ENCODE data around the gene MMP7.

DNA sequence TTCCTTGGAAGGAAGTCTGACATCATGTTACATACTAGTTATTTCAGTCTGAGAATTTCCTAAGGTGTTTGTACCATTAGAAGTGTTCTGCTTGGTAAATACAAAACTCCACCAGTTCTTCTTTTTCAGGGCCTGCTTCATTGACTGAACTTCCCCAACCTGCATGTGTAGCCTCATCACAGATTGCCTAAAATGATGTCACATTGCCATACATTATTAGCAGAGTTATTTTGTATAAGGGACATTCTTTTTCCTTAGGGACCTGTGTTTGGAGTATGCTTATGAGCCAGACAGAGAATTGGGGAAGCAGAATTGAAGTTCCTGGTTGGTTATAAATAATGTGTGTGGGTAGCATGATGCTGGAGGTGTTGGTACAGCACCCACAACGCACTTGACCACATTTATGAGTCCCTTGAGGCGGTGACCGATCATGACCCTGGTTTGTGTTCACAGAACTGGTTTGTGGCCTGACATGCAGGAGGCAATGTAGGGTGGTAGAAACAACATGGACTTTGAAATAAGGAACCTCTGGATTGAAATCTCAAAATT is 16.4 kb upstream of the MMP7 start:
- TF ChIP-seq KLF8 (tag by site-specific recombination; IDR thresholded peaks at IDR 0.05) (no peak), ZBTB7A (tag by site-specific recombination; IDR thresholded peaks at IDR 0.05; ENCODE audit: low read depth) (no peak), ZNF416 (tag by site-specific recombination; IDR thresholded peaks at IDR 0.05) (no peak), EGR2 (tag by site-specific recombination; IDR thresholded peaks at IDR 0.05; ENCODE audit: low read depth) (peak; percentile 11; the same call in 1 of the 2 replicates), ZNF24 (tag by site-specific recombination; IDR thresholded peaks at IDR 0.05) (no peak), ZNF341 (tag by site-specific recombination; IDR thresholded peaks at IDR 0.05; ENCODE audit: low read depth) (no peak), ZBTB48 (tag by site-specific recombination; IDR thresholded peaks at IDR 0.05) (no peak), ZNF707 (tag by site-specific recombination; IDR thresholded peaks at IDR 0.05) (no peak), SP7 (tag by site-specific recombination; IDR thresholded peaks at IDR 0.05) (no peak)
- TF ChIP-seq, protein P1, sequence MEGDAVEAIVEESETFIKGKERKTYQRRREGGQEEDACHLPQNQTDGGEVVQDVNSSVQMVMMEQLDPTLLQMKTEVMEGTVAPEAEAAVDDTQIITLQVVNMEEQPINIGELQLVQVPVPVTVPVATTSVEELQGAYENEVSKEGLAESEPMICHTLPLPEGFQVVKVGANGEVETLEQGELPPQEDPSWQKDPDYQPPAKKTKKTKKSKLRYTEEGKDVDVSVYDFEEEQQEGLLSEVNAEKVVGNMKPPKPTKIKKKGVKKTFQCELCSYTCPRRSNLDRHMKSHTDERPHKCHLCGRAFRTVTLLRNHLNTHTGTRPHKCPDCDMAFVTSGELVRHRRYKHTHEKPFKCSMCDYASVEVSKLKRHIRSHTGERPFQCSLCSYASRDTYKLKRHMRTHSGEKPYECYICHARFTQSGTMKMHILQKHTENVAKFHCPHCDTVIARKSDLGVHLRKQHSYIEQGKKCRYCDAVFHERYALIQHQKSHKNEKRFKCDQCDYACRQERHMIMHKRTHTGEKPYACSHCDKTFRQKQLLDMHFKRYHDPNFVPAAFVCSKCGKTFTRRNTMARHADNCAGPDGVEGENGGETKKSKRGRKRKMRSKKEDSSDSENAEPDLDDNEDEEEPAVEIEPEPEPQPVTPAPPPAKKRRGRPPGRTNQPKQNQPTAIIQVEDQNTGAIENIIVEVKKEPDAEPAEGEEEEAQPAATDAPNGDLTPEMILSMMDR (tag by site-specific recombination; IDR thresholded peaks at IDR 0.05): no peak
- TF ChIP-seq, protein P2, sequence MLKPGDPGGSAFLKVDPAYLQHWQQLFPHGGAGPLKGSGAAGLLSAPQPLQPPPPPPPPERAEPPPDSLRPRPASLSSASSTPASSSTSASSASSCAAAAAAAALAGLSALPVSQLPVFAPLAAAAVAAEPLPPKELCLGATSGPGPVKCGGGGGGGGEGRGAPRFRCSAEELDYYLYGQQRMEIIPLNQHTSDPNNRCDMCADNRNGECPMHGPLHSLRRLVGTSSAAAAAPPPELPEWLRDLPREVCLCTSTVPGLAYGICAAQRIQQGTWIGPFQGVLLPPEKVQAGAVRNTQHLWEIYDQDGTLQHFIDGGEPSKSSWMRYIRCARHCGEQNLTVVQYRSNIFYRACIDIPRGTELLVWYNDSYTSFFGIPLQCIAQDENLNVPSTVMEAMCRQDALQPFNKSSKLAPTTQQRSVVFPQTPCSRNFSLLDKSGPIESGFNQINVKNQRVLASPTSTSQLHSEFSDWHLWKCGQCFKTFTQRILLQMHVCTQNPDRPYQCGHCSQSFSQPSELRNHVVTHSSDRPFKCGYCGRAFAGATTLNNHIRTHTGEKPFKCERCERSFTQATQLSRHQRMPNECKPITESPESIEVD (tag by site-specific recombination; IDR thresholded peaks at IDR 0.05): no peak
- TF ChIP-seq, protein P3, sequence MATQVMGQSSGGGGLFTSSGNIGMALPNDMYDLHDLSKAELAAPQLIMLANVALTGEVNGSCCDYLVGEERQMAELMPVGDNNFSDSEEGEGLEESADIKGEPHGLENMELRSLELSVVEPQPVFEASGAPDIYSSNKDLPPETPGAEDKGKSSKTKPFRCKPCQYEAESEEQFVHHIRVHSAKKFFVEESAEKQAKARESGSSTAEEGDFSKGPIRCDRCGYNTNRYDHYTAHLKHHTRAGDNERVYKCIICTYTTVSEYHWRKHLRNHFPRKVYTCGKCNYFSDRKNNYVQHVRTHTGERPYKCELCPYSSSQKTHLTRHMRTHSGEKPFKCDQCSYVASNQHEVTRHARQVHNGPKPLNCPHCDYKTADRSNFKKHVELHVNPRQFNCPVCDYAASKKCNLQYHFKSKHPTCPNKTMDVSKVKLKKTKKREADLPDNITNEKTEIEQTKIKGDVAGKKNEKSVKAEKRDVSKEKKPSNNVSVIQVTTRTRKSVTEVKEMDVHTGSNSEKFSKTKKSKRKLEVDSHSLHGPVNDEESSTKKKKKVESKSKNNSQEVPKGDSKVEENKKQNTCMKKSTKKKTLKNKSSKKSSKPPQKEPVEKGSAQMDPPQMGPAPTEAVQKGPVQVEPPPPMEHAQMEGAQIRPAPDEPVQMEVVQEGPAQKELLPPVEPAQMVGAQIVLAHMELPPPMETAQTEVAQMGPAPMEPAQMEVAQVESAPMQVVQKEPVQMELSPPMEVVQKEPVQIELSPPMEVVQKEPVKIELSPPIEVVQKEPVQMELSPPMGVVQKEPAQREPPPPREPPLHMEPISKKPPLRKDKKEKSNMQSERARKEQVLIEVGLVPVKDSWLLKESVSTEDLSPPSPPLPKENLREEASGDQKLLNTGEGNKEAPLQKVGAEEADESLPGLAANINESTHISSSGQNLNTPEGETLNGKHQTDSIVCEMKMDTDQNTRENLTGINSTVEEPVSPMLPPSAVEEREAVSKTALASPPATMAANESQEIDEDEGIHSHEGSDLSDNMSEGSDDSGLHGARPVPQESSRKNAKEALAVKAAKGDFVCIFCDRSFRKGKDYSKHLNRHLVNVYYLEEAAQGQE (tag by site-specific recombination; IDR thresholded peaks at IDR 0.05): no peak
